Thyroid gland (tissue), 4 donors: ENCODE data around the gene NFATC2IP. TPM values are rescaled to one million over a fixed set of nuclear protein-coding genes. Genes with fewer than 3 reads are reported as not detected.

ENCODE experiments used
- DNase-seq, 2 donors: peaks; one replicate each; pipeline ENCODE4 v3.0.0-alpha.2; 2019
- H3K27ac ChIP-seq, 3 donors: fragments of 200-600 bp; sonication (generic); 1 replicate in 2 of 3; 2 replicates in 1 of 3; pipeline ENCODE4 v1.5.1; 2016 to 2019; ENCODE audit warnings: mild to moderate bottlenecking in 1 of 3, moderate library complexity in 1 of 3
- H3K27me3 ChIP-seq: fragments of 200-600 bp; sonication (generic); one replicate; pipeline ENCODE4 v1.5.1; 2019
- H3K36me3 ChIP-seq, 2 donors: fragments of 200-600 bp; sonication (generic); one replicate each; pipeline ENCODE4 v1.5.1; 2016 to 2019
- H3K4me1 ChIP-seq, 2 donors: fragments of 200-600 bp; sonication (generic); one replicate each; pipeline ENCODE4 v1.5.1; 2017 to 2019
- H3K4me3 ChIP-seq, 3 donors: fragments of 200-600 bp; sonication (generic); replicated peaks in 1 of 3; 1 replicate in 2 of 3; 2 replicates in 1 of 3; pipeline ENCODE4 v1.5.1; 2016; ENCODE audit warnings: mild to moderate bottlenecking in 1 of 3
- H3K9me3 ChIP-seq: fragments of 200-600 bp; sonication (generic); one replicate; pipeline ENCODE4 v1.5.1; 2017
- POLR2A ChIP-seq, 2 donors: fragments of 450-650 bp; IDR thresholded peaks; one replicate each; pipeline ENCODE4 v1.6.1; 2017; ENCODE audit warnings: antibody characterized with exemption in 2 of 2, mild to moderate bottlenecking in 2 of 2, moderate library complexity in 1 of 2
- WGBS, 2 donors: methylation state at CpG; one replicate each; pipeline ENCODE4 v1.1.5; 2017; 5-methylcytosine and 5-hydroxymethylcytosine counted together
- intact Hi-C: fragments of 100-400 bp; cut with DNase I; formaldehyde crosslinking; loops from one replicate; pipeline ENCODE4 v1.15.1; 2023
- total RNA-seq, 4 donors: library from RNA; depleted of rRNA; stranded (reverse); fragments of >200 nt; gene quantifications; one replicate each; pipeline ENCODE4 v1.2.3, GENCODE V29; 2016
- TF ChIP-seq, protein P1 (sequence below), 6 experiments: fragments of 200-600 bp in 3 of 6; fragments of 450-650 bp in 3 of 6; sonication (generic) in 3 of 6; IDR thresholded peaks; one replicate each; pipeline ENCODE4 v1.5.1; 2016 to 2019; ENCODE audit warnings: antibody characterized with exemption in 6 of 6, mild to moderate bottlenecking in 2 of 6, inconsistent platforms in 1 of 6, moderate library complexity in 1 of 6

The NFATC2IP gene
- total RNA-seq, 4 donors from 2014 or later: 20.5 to 33.6 (median 28.2) TPM

- intact Hi-C loops: no loop called here
- Histone ChIP-seq H3K36me3 (peaks cover 38 to 44% of the 10 kb centered on the region in 2 donors), H3K4me3 (no peak overlapping the region), H3K27me3 (no peaks in the 10 kb centered on the region), H3K27ac (no peak overlapping the region), H3K9me3 (no peaks in the 10 kb centered on the region), H3K4me1 (no peaks in the 10 kb centered on the region)
- no peak for TF ChIP-seq POLR2A (IDR thresholded peaks at IDR 0.05)
- TF ChIP-seq, protein P1, sequence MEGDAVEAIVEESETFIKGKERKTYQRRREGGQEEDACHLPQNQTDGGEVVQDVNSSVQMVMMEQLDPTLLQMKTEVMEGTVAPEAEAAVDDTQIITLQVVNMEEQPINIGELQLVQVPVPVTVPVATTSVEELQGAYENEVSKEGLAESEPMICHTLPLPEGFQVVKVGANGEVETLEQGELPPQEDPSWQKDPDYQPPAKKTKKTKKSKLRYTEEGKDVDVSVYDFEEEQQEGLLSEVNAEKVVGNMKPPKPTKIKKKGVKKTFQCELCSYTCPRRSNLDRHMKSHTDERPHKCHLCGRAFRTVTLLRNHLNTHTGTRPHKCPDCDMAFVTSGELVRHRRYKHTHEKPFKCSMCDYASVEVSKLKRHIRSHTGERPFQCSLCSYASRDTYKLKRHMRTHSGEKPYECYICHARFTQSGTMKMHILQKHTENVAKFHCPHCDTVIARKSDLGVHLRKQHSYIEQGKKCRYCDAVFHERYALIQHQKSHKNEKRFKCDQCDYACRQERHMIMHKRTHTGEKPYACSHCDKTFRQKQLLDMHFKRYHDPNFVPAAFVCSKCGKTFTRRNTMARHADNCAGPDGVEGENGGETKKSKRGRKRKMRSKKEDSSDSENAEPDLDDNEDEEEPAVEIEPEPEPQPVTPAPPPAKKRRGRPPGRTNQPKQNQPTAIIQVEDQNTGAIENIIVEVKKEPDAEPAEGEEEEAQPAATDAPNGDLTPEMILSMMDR (IDR thresholded peaks at IDR 0.05): no peak
- DNase-seq: no peak
- WGBS, 2 donors: 85 to 93% methylated on average over 10 to 11 of the region's 12 CpGs
These were observed 33.4 kb downstream of the NFATC2IP start for GRCh38 chr16:28984091-28984490.

DNA sequence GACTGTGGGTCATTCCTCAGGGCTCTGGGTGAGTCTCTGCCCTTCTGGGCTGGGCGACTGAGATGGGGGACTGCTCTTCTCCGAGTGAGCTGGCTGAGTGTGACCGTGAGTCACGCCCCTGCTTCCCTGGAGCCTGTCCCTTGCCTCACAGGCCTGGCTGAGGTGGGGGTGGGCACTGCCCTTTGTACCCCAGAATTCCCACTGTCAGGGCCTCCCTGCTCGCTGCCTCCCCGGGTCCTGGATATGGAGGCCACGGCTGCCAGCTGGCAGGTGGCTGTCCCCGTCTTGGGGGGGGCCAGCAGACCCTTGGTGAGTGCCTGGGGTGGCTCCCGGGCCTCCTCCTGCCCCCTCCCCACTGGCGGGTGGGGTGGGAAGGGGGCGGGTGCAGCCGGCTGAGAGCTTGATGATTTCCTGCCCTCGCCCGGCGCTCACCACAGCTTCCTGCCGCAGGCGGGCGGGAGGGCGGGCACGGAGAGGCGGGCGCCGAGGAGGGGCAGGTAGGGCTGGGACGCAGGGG, 33.9 kb downstream of the NFATC2IP start, which contains the start of gene LAT:
LAT (plus strand) TSS at position 434 of the 517 bp plus-strand sequence. CDS start 366 bp downstream, outside the sequence.
- intact Hi-C loops: no loop called here
- DNase-seq: peak in 1 of 2 donors; percentile 12
- TF ChIP-seq, protein P1 (IDR thresholded peaks at IDR 0.05): no peak
- TF ChIP-seq POLR2A (IDR thresholded peaks at IDR 0.05): no peak
- no peak within 1 kb of the TSS for H3K27ac ChIP-seq
- WGBS, 2 donors: 80 to 88% methylated on average over 13 to 15 of the region's 24 CpGs
- no peaks in the 10 kb centered on the region for H3K27me3 ChIP-seq
- no peaks in the 10 kb centered on the region for H3K4me1 ChIP-seq
- no peaks in the 10 kb centered on the region for H3K9me3 ChIP-seq
- H3K36me3 ChIP-seq: peaks cover 38 to 44% of the 10 kb centered on the region in 2 donors
- no peak within 1 kb of the TSS for H3K4me3 ChIP-seq

DNA sequence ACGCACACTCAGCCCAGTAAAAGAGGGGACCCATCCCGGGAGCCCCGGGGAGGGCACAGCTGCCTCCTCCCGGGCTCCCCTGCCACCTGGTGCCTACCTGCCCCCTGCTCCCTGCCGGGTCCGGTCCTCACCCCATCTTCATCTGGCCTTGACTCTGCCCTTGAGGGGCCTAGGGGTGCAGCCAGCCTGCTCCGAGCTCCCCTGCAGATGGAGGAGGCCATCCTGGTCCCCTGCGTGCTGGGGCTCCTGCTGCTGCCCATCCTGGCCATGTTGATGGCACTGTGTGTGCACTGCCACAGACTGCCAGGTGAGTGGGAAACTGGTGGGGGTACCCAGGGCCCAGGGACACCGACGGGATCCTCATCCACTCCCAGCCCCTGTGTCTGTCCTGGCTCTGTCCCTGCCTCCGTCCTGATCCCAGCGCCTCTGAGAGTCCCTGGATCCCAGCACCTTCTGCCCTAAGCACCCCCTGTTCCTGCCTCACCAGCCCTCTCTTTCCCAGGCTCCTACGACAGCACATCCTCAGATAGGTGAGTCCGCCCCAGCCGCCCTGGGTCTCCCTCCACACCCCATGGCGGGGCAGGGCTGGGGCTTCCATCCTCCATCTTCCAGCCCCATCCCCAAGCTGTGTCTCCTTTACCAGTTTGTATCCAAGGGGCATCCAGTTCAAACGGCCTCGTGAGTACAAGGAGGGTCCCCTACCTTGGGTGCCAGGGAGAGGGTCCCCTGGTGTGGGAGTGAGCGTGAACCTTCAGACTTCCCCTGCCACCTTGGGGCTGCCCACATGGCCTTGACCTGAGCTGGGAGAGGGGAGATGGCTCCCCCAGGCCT, 34.7 kb downstream of the NFATC2IP start:
- no peak overlapping the region for H3K4me3 ChIP-seq
- H3K4me1 ChIP-seq: no peaks in the 10 kb centered on the region
- no peaks in the 10 kb centered on the region for H3K27me3 ChIP-seq
- WGBS, 2 donors: 93% methylated on average over 11 to 15 of the region's 19 CpGs
- TF ChIP-seq, protein P1 (IDR thresholded peaks at IDR 0.05): no peak
- no peak for TF ChIP-seq POLR2A (IDR thresholded peaks at IDR 0.05)
- no peak overlapping the region for H3K27ac ChIP-seq
- H3K9me3 ChIP-seq: no peaks in the 10 kb centered on the region
- no peak for DNase-seq
- intact Hi-C loops: no loop called here
- H3K36me3 ChIP-seq: peaks cover 38 to 44% of the 10 kb centered on the region in 2 donors

GRCh38 chr16:28986046-28986445, 35.3 kb downstream of the NFATC2IP start:
- Histone ChIP-seq H3K4me3 (no peak overlapping the region), H3K4me1 (no peaks in the 10 kb centered on the region), H3K27ac (no peak overlapping the region), H3K9me3 (no peaks in the 10 kb centered on the region), H3K36me3 (peaks cover 37 to 40% of the 10 kb centered on the region in 2 donors), H3K27me3 (no peaks in the 10 kb centered on the region)
- TF ChIP-seq, protein P1 (IDR thresholded peaks at IDR 0.05): no peak
- no peak for TF ChIP-seq POLR2A (IDR thresholded peaks at IDR 0.05)
- DNase-seq: no peak
- intact Hi-C loops: no loop called here
- WGBS, 2 donors: 94 to 98% methylated on average over 9 of the region's 9 CpGs

GRCh38 chr16:28986492-28986891, 35.8 kb downstream of the NFATC2IP start:
- Histone ChIP-seq H3K9me3 (no peaks in the 10 kb centered on the region), H3K4me1 (no peaks in the 10 kb centered on the region), H3K27me3 (no peaks in the 10 kb centered on the region), H3K27ac (no peak overlapping the region), H3K4me3 (no peak overlapping the region), H3K36me3 (peaks cover 33 to 36% of the 10 kb centered on the region in 2 donors)
- no peak for TF ChIP-seq POLR2A (IDR thresholded peaks at IDR 0.05)
- TF ChIP-seq, protein P1 (IDR thresholded peaks at IDR 0.05): no peak
- WGBS, 2 donors: 79 to 89% methylated on average over 12 to 13 of the region's 13 CpGs
- DNase-seq: no peak
- intact Hi-C loops: no loop called here
